HG02852 (cell line): ENCODE results near the gene RBPJ.

Experiments used
- ATAC-seq: cut with Tn5 transposase; IDR thresholded peaks from one replicate; pipeline ENCODE4 v1.9.1; 2021; ENCODE audit warnings: mild to moderate bottlenecking, moderate library complexity; ENCODE audit not compliant: unreplicated experiment

Gene RBPJ

GRCh38 chr4:26320538-26321372 is at the start of gene RBPJ:
RBPJ (plus strand) TSS chr4:26321014; CDS start chr4:26321029, 15 bp downstream.
- peak; percentile 20 for ATAC-seq

DNA sequence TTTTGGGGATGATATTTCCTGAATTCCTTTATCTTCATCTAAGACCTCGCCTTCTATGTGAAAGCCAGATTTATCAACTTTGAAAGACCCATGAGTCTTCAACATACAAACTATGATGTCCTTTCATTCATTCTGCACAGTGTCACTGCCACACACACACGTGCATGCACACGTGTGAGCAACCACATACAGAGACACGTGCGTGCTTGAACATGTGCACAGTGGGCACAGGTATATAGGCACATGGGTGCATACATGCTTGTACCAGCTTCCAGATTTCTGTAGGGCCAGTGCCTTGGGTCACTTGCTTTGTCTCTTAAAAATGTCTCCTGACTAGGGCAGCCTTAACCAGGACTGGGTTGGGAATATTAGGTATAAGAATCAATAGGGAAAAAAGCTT is 49.1 kb upstream of the RBPJ start:
- no peak for ATAC-seq

- no peak for ATAC-seq
Observed at GRCh38 chr4:26272654-26273615, 47.9 kb upstream of the RBPJ start.

GRCh38 chr4:26273616-26273980 is 47.2 kb upstream of the RBPJ start:
- no peak for ATAC-seq

GRCh38 chr4:26275281-26275680 is 45.5 kb upstream of the RBPJ start:
- no peak for ATAC-seq

GRCh38 chr4:26279446-26279845 is 41.4 kb upstream of the RBPJ start:
- no peak for ATAC-seq

- ATAC-seq = no peak
Observed at GRCh38 chr4:26281881-26282280, 38.9 kb upstream of the RBPJ start.

- ATAC-seq = no peak
Observed at GRCh38 chr4:26284536-26284935, 36.3 kb upstream of the RBPJ start.

DNA sequence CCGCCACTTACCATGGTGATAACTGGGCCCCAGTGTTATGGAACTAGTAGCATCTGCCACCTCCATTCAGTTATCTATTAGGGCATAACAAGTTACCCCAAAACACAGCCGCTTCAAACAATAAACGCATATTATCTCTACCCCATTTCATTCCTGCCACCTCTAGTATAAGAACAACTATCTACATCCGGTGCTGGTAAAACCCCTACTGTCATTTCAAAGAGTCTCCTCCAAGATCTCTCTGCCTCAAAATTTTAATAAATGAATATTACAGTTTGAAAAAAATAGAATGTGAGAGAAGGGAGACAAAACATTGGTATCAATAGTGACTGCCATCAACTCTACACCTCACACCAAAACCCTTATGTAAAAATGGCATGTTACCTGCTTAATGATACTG is 35.5 kb upstream of the RBPJ start:
- no peak for ATAC-seq

DNA sequence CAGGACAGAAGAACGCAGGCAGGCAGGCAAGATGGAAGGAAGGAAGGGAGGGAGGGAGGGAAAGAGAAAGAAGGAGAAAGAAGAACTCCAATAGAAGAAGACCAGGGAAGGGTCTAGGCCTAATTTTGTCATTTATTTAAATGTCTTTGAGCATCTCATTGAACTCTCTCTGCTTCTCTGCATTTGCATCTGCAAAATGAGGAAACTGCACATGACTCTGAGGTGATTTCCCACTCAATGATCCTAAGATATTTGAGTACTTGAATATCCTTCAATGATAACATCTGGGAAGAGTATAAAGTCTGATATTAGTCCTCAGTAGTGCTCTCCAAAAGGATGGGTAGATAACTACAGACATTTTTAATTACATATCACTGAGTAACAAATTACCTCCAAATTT is 33.1 kb upstream of the RBPJ start:
- no peak for ATAC-seq

DNA sequence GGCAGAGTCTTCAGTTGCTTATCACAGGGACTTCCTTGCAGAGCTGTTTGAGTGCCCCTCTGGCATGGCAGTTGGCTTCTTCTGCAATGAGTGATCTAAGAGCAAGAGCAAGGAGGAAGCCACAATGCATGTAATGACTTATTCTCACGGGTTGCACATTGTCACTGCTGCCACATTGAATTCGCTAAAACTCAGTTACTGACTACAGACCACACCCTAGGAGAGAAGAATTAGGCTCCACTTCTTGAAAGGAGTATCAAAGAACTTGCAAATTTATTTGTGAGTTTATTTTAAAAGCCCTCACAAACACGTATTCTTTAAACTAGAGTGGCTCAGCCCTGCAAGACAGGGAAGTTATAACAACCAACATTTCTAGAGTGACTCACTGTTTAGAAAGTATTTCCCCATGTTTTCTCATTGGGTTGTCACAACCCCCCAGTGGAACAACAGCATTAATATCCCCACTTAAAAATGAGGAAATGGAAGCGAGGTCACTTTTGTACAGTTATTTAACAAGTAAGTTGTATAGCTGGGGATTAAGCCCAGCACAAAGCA is 32.4 kb upstream of the RBPJ start:
- ATAC-seq = peak; percentile 79

- no peak for ATAC-seq
Observed at GRCh38 chr4:26289401-26289800, 31.4 kb upstream of the RBPJ start.

GRCh38 chr4:26290321-26290720 is 30.5 kb upstream of the RBPJ start:
- ATAC-seq = no peak

- no peak for ATAC-seq
Observed at GRCh38 chr4:26294904-26295303, 25.9 kb upstream of the RBPJ start.

GRCh38 chr4:26296021-26296420 is 24.8 kb upstream of the RBPJ start:
- ATAC-seq = no peak

DNA sequence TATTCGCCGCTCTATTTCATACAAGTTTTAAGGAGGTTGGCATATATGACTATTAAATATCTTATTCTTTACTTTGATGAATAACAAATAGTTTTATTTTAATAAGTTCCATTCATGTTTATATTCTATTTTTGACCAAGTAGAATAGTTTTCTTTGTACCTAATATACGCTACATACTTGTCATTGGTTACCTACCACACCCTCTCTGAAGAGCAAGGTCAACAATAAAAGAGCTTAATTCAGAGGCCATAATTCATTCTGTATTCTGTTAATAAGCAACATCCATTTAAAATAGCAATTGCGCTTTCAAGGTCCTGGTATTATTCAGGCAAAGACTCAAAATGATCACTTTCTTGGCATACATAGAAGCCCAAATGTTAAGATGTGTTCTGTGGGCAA is 24.3 kb upstream of the RBPJ start:
- ATAC-seq = no peak

- no peak for ATAC-seq
Observed at GRCh38 chr4:26297219-26297618, 23.6 kb upstream of the RBPJ start.

GRCh38 chr4:26298198-26298947 is 22.4 kb upstream of the RBPJ start:
- ATAC-seq = no peak

DNA sequence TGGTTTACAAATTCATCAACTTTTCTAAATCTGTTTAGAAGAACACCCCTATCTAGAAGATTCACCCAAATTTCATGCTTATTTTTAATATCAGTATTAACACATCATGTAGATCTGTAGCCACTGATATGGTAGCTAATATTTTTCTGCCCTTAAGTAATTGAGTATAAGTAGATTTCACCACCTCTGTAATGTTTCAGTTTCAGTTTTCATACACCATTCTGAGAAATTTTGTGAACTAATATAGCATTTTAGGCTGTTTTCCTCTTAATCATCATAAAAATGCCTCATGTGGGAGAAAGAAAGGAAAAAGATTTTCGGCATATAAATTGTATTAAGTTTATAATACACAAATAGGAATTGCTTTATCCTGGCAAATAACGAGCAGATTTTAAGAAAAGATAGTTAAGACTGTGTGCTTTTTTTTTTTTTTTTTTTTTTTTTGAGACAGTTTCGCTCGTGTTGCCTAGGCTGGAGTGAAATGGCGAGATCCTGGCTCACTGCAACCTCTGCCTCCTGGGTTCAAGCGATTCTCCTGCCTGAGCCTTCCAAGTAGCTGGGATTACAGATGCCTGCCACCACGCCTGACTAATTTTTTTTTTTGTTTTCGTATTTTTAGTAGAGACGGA is 21.4 kb upstream of the RBPJ start:
- no peak for ATAC-seq
